ENCODE results near the gene AGAP1. TPM values are rescaled to one million over a fixed set of nuclear protein-coding genes. Genes with fewer than 3 reads are reported as not detected.

The AGAP1 gene
- total RNA-seq, 4 donors from 2014 or later, result 13.7 to 18.5 (median 17.1) TPM

DNA sequence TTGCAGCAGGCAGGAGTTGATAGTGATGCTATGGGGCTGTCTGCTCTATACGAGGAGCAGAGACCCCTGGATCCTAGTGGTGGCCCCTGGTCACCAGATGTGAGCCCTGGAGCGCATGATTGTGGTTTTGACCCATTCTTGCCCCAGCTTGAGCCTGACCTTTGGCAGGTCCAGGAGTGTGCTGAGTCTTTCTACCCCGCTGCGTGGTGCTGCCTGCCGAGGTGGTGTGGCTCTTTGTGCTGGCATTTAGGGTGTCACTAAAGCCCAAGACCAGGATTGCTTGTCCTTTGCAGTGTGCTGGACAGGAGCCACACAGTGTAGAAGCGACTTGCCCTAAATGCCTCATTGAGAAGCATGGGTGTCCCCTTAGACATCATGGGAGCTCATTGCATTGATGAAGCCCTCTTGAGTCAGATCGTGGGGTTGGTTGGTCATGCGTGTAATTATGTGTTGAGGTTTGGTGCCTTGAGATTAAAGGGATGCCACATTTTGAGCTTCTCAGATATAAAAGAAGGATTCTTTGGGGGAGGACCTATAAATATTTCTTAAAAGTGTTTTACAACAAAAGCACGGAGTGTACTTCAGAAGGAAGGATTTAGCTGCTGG, 88.3 kb downstream of the AGAP1 start:
- no peak overlapping the region for H3K4me3 ChIP-seq (ENCODE audit: low read depth, poor library complexity, severe bottlenecking)
- WGBS, 2 donors, result 83 to 94% methylated on average over 6 to 9 of the region's 9 CpGs
- no peak for DNase-seq (ENCODE audit: low spot score in 2 of 2)
- intact Hi-C loops (cut with DNase I; ENCODE audit: low total_unique reads), result no loop called here
- no peak for TF ChIP-seq POLR2A (IDR thresholded peaks at IDR 0.05)
- TF ChIP-seq, protein P1, sequence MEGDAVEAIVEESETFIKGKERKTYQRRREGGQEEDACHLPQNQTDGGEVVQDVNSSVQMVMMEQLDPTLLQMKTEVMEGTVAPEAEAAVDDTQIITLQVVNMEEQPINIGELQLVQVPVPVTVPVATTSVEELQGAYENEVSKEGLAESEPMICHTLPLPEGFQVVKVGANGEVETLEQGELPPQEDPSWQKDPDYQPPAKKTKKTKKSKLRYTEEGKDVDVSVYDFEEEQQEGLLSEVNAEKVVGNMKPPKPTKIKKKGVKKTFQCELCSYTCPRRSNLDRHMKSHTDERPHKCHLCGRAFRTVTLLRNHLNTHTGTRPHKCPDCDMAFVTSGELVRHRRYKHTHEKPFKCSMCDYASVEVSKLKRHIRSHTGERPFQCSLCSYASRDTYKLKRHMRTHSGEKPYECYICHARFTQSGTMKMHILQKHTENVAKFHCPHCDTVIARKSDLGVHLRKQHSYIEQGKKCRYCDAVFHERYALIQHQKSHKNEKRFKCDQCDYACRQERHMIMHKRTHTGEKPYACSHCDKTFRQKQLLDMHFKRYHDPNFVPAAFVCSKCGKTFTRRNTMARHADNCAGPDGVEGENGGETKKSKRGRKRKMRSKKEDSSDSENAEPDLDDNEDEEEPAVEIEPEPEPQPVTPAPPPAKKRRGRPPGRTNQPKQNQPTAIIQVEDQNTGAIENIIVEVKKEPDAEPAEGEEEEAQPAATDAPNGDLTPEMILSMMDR (IDR thresholded peaks at IDR 0.05), result no peak

DNA sequence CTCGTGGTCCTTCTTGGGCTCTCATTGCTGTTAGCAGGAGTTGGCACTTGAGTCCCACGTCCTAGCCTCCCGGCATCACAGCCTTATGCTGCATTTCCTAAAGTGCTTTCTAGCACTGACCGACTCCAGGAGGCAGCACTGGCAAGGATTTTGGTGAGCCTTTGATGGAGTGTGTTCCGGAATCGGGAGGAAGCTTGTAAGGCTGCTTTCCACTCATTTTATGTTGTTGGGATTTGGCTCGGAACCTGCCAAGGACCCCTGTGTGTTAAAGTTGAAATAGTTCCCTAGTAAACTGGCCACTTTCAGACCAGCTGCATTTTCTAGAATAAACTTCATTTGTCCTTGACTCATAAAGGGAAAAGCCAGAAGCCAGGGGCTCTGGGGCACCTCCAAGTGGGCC, 88.9 kb downstream of the AGAP1 start:
- no peak for TF ChIP-seq POLR2A (IDR thresholded peaks at IDR 0.05)
- TF ChIP-seq, protein P1 (IDR thresholded peaks at IDR 0.05), result no peak
- no peak overlapping the region for H3K4me3 ChIP-seq (ENCODE audit: low read depth, poor library complexity, severe bottlenecking)
- DNase-seq (ENCODE audit: low spot score in 2 of 2), result no peak
- intact Hi-C loops (cut with DNase I; ENCODE audit: low total_unique reads), result no loop called here
- 92 to 95% methylated on average over 7 of the region's 7 CpGs for WGBS, 2 donors

DNA sequence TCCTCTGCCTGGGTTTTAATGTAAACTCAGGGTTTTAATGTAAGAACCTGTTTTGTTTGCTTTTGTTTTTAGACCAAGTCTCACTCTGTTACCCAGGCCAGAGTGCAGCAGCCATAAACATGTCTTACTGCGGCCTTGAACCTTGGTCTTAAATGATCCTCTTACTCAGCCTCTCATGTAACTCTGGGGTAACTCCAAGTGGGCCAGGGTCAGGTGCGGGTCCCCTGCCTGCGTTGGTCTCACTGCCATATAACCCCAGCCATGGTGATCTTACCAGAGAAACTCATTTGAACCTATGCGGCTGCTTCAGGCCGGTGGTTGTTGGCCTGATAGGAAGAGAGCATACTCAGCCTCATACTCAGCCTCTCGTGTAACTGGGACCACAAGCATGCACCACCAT, 89.3 kb downstream of the AGAP1 start:
- H3K4me3 ChIP-seq (ENCODE audit: low read depth, poor library complexity, severe bottlenecking), result no peak overlapping the region
- no peak for DNase-seq (ENCODE audit: low spot score in 2 of 2)
- intact Hi-C loops (cut with DNase I; ENCODE audit: low total_unique reads), result no loop called here
- TF ChIP-seq POLR2A (IDR thresholded peaks at IDR 0.05), result no peak
- TF ChIP-seq, protein P1 (IDR thresholded peaks at IDR 0.05), result no peak
- WGBS, 2 donors, result 95 to 96% methylated on average over 6 of the region's 6 CpGs

DNA sequence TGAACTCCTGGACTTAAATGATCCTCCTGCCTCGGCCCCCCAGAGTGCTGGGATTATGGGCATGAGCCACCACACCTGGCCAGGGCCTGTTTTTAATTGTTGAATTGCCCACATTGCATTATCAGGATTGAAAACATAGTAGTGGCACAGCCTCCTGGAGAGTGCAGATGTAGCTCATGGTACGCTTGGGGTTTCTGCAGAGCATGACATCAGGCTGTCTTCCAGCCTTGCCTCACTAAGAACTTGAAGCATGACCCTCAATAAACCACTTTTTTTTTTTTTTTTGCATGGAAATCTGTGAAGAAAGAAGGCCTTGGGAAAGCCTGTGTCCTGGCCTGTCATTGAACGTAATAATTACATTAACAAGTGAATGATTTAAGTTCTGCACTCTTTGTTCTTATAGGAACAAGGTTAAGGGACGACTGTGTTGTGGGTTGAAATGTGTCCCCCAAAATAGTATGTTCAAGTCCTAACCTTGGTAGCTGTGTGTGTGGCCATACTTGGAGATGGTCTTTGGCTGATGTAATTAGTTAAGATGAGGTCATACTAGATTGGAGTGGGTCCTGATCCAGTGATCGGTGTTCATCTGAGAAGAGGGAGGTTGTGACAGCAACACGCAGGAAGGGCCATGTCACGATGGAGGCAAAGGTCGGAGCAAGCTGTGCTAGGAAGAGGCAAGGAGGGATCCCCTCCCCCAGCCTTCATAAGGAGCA, 90.2 kb downstream of the AGAP1 start:
- TF ChIP-seq, protein P1 (IDR thresholded peaks at IDR 0.05), result no peak
- TF ChIP-seq POLR2A (IDR thresholded peaks at IDR 0.05), result no peak
- intact Hi-C loops (cut with DNase I; ENCODE audit: low total_unique reads), result no loop called here
- DNase-seq (ENCODE audit: low spot score in 2 of 2), result no peak
- H3K4me3 ChIP-seq (ENCODE audit: low read depth, poor library complexity, severe bottlenecking), result no peak overlapping the region
- WGBS, 2 donors, result 84 to 94% methylated on average over 8 of the region's 8 CpGs

DNA sequence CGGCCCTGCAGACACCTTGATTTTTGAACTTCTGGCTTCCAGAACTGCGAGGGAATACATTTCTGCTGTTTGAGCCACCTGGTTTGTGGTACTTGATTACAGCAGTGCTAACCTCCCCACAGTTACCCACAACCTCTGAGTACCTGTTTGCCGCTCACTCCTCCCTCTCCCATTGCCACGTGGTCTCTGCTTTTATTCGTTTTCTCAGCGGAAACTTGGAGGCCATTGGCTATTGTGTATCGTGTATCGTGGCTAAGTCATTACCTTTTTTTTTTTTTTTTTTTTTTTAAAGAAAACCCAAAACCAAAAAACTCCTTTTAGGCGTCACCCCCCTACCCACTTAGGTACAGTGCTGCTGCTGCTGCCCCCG, 90.8 kb downstream of the AGAP1 start:
- intact Hi-C loops (cut with DNase I; ENCODE audit: low total_unique reads), result no loop called here
- WGBS, 2 donors, result 86 to 96% methylated on average over 10 of the region's 10 CpGs
- no peak overlapping the region for H3K4me3 ChIP-seq (ENCODE audit: low read depth, poor library complexity, severe bottlenecking)
- TF ChIP-seq, protein P1 (IDR thresholded peaks at IDR 0.05), result no peak
- no peak for TF ChIP-seq POLR2A (IDR thresholded peaks at IDR 0.05)
- DNase-seq (ENCODE audit: low spot score in 2 of 2), result no peak
